SHP77 treated with DMSO at 0.1 percent for 48 hours (cell line): ENCODE results near the gene TMEFF1.

ENCODE experiments used
- DNase-seq: peaks from one replicate; lab custom pipeline; 2025; lab: John Stamatoyannopoulos, UW

Gene TMEFF1

GRCh38 chr9:100577776-100578448 lies 105.0 kb downstream of the TMEFF1 start, which contains the start of gene CAVIN4:
TSS of gene CAVIN4 (plus strand) at chr9:100578079. CDS start at chr9:100578144, 65 bp downstream.
- no peak for DNase-seq

GRCh38 chr9:100578610-100579009 lies 105.7 kb downstream of the TMEFF1 start:
- DNase-seq = no peak

GRCh38 chr9:100579665-100580064 lies 106.7 kb downstream of the TMEFF1 start:
- DNase-seq = no peak

- DNase-seq = no peak
These were observed 107.3 kb downstream of the TMEFF1 start for GRCh38 chr9:100580257-100580656.

GRCh38 chr9:100581081-100581480 lies 108.1 kb downstream of the TMEFF1 start:
- DNase-seq = no peak

- no peak for DNase-seq
These were observed 108.7 kb downstream of the TMEFF1 start for GRCh38 chr9:100581661-100582060.

GRCh38 chr9:100583014-100583802 lies 110.3 kb downstream of the TMEFF1 start:
- DNase-seq = no peak

- no peak for DNase-seq
These were observed 112.0 kb downstream of the TMEFF1 start for GRCh38 chr9:100584951-100585350.

- no peak for DNase-seq
These were observed 113.1 kb downstream of the TMEFF1 start for GRCh38 chr9:100586093-100586492.

GRCh38 chr9:100587375-100587774 lies 114.4 kb downstream of the TMEFF1 start:
- DNase-seq = no peak

GRCh38 chr9:100589582-100589981 lies 116.6 kb downstream of the TMEFF1 start:
- DNase-seq = no peak

- no peak for DNase-seq
These were observed 117.5 kb downstream of the TMEFF1 start for GRCh38 chr9:100590481-100590880.

- no peak for DNase-seq
These were observed 118.2 kb downstream of the TMEFF1 start for GRCh38 chr9:100591139-100591538.

GRCh38 chr9:100591639-100592412 lies 118.9 kb downstream of the TMEFF1 start:
- DNase-seq = no peak

GRCh38 chr9:100595391-100596199 lies 122.6 kb downstream of the TMEFF1 start:
- no peak for DNase-seq

- DNase-seq = no peak
These were observed 124.3 kb downstream of the TMEFF1 start for GRCh38 chr9:100597236-100597635.

- peak; percentile 69 for DNase-seq
These were observed 125.7 kb downstream of the TMEFF1 start for GRCh38 chr9:100598641-100599145.

- no peak for DNase-seq
These were observed 127.7 kb downstream of the TMEFF1 start for GRCh38 chr9:100600521-100601079.

- peak; percentile 52 for DNase-seq
These were observed 128.3 kb downstream of the TMEFF1 start for GRCh38 chr9:100601216-100601615.

- peak; percentile 38 for DNase-seq
These were observed 129.4 kb downstream of the TMEFF1 start for GRCh38 chr9:100602342-100602801.

GRCh38 chr9:100605405-100605804 lies 132.5 kb downstream of the TMEFF1 start:
- DNase-seq = no peak
